SK-N-SH treated with all-trans-retinoic acid at 6 μM for 48 hours (cell line): ENCODE results near the gene MUSK.
"Not testable (repeated sequence)": the region's sequence is repeated elsewhere in the genome, so short reads cannot be mapped to it uniquely, and the experiment has no call there.

Experiments
- ATAC-seq: fragments of 200-7000 bp; cut with Tn5 transposase; 3 replicates; pipeline ENCODE4 v1.9.1; 2020; ENCODE audit warnings: mild to moderate bottlenecking, moderate library complexity
- ARNTL ChIP-seq: fragments of 450-650 bp; formaldehyde crosslinking; IDR thresholded peaks from 2 replicates; pipeline ENCODE4 v1.5.0; 2020; ENCODE audit warnings: low read depth, mild to moderate bottlenecking, moderate library complexity, borderline replicate concordance
- BACH2 ChIP-seq: fragments of 250-450 bp; sonication (Bioruptor Pico); IDR thresholded peaks from 2 replicates; pipeline ENCODE4 v1.9.0; 2021; ENCODE audit warnings: mild to moderate bottlenecking, borderline replicate concordance
- CSDC2 ChIP-seq: fragments of 250-450 bp; sonication (Bioruptor Pico); IDR thresholded peaks from 2 replicates; pipeline ENCODE4 v1.5.0; 2020; ENCODE audit warnings: mild to moderate bottlenecking, moderate library complexity
- ESRRG ChIP-seq: fragments of 250-450 bp; sonication (Bioruptor Pico); IDR thresholded peaks from 2 replicates; pipeline ENCODE4 v1.6.1; 2021; ENCODE audit warnings: mild to moderate bottlenecking
- GLIS3 ChIP-seq: fragments of 250-450 bp; sonication (Bioruptor Pico); IDR thresholded peaks from 2 replicates; pipeline ENCODE4 v1.5.0; 2020; ENCODE audit warnings: mild to moderate bottlenecking, moderate library complexity
- ISL1 ChIP-seq: fragments of 250-450 bp; sonication (Bioruptor Pico); IDR thresholded peaks from 2 replicates; pipeline ENCODE4 v2.1.2; 2022; ENCODE audit warnings: mild to moderate bottlenecking, moderate library complexity
- OSR1 ChIP-seq: fragments of 250-450 bp; sonication (Bioruptor Pico); IDR thresholded peaks from 2 replicates; pipeline ENCODE4 v1.8.0; 2022; ENCODE audit warnings: moderate library complexity, mild to moderate bottlenecking, inconsistent platforms
- RARB ChIP-seq: fragments of 250-450 bp; sonication (Bioruptor Pico); IDR thresholded peaks from 2 replicates; pipeline ENCODE4 v1.8.0; 2021; ENCODE audit warnings: mild to moderate bottlenecking, moderate library complexity
- SNAI2 ChIP-seq: fragments of 250-450 bp; sonication (Bioruptor Pico); IDR thresholded peaks from 2 replicates; pipeline ENCODE4 v1.5.0; 2020; ENCODE audit warnings: mild to moderate bottlenecking, moderate library complexity
- TCF4 ChIP-seq: fragments of 250-450 bp; sonication (Bioruptor Pico); IDR thresholded peaks from 2 replicates; pipeline ENCODE4 v1.8.0; 2021; ENCODE audit warnings: mild to moderate bottlenecking, moderate library complexity, borderline replicate concordance
- TOX ChIP-seq: fragments of 250-450 bp; sonication (Bioruptor Pico); IDR thresholded peaks from 2 replicates; pipeline ENCODE4 v1.8.0; 2021; ENCODE audit warnings: mild to moderate bottlenecking, moderate library complexity, borderline replicate concordance
- ZC3H10 ChIP-seq: fragments of 250-450 bp; sonication (Bioruptor Pico); IDR thresholded peaks from 2 replicates; pipeline ENCODE4 v1.5.1; 2021; ENCODE audit warnings: mild to moderate bottlenecking, moderate library complexity
- ZFP3 ChIP-seq: fragments of 250-450 bp; sonication (Bioruptor Pico); IDR thresholded peaks from 2 replicates; pipeline ENCODE4 v1.5.0; 2020; ENCODE audit warnings: mild to moderate bottlenecking, moderate library complexity
- ZFP30 ChIP-seq: fragments of 450-650 bp; formaldehyde crosslinking; IDR thresholded peaks from 2 replicates; pipeline ENCODE4 v1.5.0; 2022; ENCODE audit warnings: mild to moderate bottlenecking, moderate library complexity
- ZNF565 ChIP-seq: fragments of 450-650 bp; formaldehyde crosslinking; conservative IDR thresholded peaks from 2 replicates; pipeline ENCODE4 v1.5.0; 2020; ENCODE audit warnings: low read depth, mild to moderate bottlenecking, moderate library complexity
- ZNF70 ChIP-seq: fragments of 450-650 bp; formaldehyde crosslinking; IDR thresholded peaks from 2 replicates; pipeline ENCODE4 v1.5.0; 2020; ENCODE audit warnings: mild to moderate bottlenecking, moderate library complexity
- ZNF8 ChIP-seq: fragments of 450-650 bp; formaldehyde crosslinking; IDR thresholded peaks from 2 replicates; pipeline ENCODE4 v1.5.0; 2020; ENCODE audit warnings: mild to moderate bottlenecking, moderate library complexity
- TF ChIP-seq, protein P1 (sequence below): fragments of 250-450 bp; sonication (Bioruptor Pico); IDR thresholded peaks from 2 replicates; pipeline ENCODE4 v1.5.1; 2020; ENCODE audit warnings: low read depth, mild to moderate bottlenecking, moderate library complexity
- TF ChIP-seq, protein P2 (sequence below): fragments of 250-450 bp; sonication (Bioruptor Pico); IDR thresholded peaks from 2 replicates; pipeline ENCODE4 v1.8.0; 2020; ENCODE audit warnings: mild to moderate bottlenecking, moderate library complexity, borderline replicate concordance
- TF ChIP-seq, protein P3 (sequence below): fragments of 250-450 bp; sonication (Bioruptor Pico); IDR thresholded peaks from 2 replicates; pipeline ENCODE4 v1.5.1; 2021; ENCODE audit warnings: mild to moderate bottlenecking, moderate library complexity
- TF ChIP-seq, protein P4 (sequence below): fragments of 250-450 bp; sonication (Bioruptor Pico); IDR thresholded peaks from 2 replicates; pipeline ENCODE4 v1.5.0; 2020; ENCODE audit warnings: mild to moderate bottlenecking, moderate library complexity

The MUSK gene

DNA sequence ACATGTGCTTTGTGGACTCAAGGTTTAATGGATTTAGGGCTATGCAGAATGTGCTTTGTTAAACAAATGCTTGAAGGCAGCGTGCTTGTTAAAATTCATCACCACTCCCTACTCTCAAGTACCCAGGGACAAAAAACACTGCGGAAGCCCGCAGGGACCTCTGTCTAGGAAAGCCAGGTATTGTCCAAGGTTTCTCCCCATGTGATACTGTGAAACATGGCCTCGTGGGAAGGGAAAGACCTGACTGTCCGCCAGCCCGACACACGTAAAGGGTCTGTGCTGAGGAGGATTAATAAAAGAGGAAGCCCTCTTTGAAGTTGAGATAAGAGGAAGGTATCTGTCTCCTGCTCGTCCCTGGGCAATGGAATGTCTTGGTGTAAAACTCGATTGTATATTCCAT lies 157.8 kb downstream of the MUSK start:
- not testable (repeated sequence) for ATAC-seq

DNA sequence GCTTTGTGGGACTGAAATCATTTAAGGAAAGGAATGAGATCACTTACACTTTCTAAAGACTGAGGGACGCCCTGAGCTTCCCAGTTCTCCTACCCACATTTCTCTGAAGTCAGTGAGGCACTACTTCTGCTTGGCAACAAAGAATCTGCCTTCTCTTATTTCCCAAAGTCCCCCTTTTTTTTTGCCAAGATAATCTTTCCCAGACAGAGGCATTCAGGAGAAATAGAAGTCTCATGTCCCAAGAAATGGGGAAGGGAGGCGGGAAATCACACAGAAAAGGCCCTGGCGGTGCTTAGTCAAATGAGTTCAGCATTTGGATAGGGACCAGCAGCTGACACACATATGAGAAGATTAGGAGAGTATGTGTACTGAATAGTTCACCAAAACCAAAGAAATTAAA lies 159.7 kb downstream of the MUSK start:
- 0 out of 3 replicates have a peak, but pooled peaks have one; percentile 51 for ATAC-seq
- TF ChIP-seq GLIS3 (no peak), ESRRG (no peak), SNAI2 (no peak), ZNF70 (no peak), ZNF8 (CRISPR knock-in tag) (no peak), BACH2 (no peak), ZC3H10 (CRISPR knock-in tag) (no peak), ZFP30 (CRISPR knock-in tag) (no peak), ZFP3 (CRISPR knock-in tag) (no peak), CSDC2 (no peak)
- TF ChIP-seq, protein P1, sequence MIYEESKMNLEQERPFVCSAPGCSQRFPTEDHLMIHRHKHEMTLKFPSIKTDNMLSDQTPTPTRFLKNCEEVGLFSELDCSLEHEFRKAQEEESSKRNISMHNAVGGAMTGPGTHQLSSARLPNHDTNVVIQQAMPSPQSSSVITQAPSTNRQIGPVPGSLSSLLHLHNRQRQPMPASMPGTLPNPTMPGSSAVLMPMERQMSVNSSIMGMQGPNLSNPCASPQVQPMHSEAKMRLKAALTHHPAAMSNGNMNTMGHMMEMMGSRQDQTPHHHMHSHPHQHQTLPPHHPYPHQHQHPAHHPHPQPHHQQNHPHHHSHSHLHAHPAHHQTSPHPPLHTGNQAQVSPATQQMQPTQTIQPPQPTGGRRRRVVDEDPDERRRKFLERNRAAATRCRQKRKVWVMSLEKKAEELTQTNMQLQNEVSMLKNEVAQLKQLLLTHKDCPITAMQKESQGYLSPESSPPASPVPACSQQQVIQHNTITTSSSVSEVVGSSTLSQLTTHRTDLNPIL (CRISPR knock-in tag): no peak
- TF ChIP-seq, protein P2, sequence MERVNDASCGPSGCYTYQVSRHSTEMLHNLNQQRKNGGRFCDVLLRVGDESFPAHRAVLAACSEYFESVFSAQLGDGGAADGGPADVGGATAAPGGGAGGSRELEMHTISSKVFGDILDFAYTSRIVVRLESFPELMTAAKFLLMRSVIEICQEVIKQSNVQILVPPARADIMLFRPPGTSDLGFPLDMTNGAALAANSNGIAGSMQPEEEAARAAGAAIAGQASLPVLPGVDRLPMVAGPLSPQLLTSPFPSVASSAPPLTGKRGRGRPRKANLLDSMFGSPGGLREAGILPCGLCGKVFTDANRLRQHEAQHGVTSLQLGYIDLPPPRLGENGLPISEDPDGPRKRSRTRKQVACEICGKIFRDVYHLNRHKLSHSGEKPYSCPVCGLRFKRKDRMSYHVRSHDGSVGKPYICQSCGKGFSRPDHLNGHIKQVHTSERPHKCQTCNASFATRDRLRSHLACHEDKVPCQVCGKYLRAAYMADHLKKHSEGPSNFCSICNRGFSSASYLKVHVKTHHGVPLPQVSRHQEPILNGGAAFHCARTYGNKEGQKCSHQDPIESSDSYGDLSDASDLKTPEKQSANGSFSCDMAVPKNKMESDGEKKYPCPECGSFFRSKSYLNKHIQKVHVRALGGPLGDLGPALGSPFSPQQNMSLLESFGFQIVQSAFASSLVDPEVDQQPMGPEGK: no peak
- TF ChIP-seq, protein P3, sequence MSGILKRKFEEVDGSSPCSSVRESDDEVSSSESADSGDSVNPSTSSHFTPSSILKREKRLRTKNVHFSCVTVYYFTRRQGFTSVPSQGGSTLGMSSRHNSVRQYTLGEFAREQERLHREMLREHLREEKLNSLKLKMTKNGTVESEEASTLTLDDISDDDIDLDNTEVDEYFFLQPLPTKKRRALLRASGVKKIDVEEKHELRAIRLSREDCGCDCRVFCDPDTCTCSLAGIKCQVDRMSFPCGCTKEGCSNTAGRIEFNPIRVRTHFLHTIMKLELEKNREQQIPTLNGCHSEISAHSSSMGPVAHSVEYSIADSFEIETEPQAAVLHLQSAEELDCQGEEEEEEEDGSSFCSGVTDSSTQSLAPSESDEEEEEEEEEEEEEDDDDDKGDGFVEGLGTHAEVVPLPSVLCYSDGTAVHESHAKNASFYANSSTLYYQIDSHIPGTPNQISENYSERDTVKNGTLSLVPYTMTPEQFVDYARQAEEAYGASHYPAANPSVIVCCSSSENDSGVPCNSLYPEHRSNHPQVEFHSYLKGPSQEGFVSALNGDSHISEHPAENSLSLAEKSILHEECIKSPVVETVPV (CRISPR knock-in tag): no peak
- TF ChIP-seq, all 23 proteins: peak for 0

DNA sequence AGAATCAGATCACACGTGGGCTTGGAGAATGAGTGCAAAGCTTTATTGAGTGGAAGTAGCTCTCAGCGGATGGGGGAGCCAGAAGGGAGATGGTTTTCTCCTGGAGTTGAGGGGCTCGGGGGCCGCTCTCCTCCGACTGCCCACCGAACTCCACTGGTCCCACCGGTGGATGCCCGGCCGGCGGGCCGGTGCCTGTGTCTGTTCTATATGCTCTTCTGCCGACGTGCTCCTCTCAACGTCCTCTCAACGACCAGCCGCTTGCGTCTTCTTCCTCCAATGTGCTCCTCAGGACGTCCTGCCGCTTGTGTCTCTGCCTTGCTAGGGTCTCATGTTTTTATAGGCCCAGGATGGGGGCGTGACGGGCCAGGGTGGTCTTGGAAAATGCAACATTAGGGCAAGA lies 161.9 kb downstream of the MUSK start:
- no peak for ATAC-seq
- TF ChIP-seq, protein P2: no peak
- TF ChIP-seq OSR1 (CRISPR knock-in tag): no peak
- no peak for TF ChIP-seq ISL1 (CRISPR knock-in tag)
- no peak for TF ChIP-seq TCF4 (CRISPR knock-in tag)
- TF ChIP-seq RARB (CRISPR knock-in tag): no peak
- TF ChIP-seq GLIS3: no peak
- TF ChIP-seq BACH2: no peak
- no peak for TF ChIP-seq SNAI2
- TF ChIP-seq ZFP30 (CRISPR knock-in tag): no peak
- no peak for TF ChIP-seq ZNF8 (CRISPR knock-in tag)
- TF ChIP-seq TOX (CRISPR knock-in tag): no peak
- TF ChIP-seq ESRRG: no peak
- no peak for TF ChIP-seq ARNTL (CRISPR knock-in tag)
- TF ChIP-seq CSDC2: no peak
- TF ChIP-seq, protein P4, sequence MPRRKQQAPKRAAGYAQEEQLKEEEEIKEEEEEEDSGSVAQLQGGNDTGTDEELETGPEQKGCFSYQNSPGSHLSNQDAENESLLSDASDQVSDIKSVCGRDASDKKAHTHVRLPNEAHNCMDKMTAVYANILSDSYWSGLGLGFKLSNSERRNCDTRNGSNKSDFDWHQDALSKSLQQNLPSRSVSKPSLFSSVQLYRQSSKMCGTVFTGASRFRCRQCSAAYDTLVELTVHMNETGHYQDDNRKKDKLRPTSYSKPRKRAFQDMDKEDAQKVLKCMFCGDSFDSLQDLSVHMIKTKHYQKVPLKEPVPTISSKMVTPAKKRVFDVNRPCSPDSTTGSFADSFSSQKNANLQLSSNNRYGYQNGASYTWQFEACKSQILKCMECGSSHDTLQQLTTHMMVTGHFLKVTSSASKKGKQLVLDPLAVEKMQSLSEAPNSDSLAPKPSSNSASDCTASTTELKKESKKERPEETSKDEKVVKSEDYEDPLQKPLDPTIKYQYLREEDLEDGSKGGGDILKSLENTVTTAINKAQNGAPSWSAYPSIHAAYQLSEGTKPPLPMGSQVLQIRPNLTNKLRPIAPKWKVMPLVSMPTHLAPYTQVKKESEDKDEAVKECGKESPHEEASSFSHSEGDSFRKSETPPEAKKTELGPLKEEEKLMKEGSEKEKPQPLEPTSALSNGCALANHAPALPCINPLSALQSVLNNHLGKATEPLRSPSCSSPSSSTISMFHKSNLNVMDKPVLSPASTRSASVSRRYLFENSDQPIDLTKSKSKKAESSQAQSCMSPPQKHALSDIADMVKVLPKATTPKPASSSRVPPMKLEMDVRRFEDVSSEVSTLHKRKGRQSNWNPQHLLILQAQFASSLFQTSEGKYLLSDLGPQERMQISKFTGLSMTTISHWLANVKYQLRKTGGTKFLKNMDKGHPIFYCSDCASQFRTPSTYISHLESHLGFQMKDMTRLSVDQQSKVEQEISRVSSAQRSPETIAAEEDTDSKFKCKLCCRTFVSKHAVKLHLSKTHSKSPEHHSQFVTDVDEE (CRISPR knock-in tag): no peak
- TF ChIP-seq, protein P1 (CRISPR knock-in tag): no peak
- TF ChIP-seq ZFP3 (CRISPR knock-in tag): no peak
- TF ChIP-seq ZNF565 (CRISPR knock-in tag): no peak
- no peak for TF ChIP-seq ZC3H10 (CRISPR knock-in tag)
